NCI-H82 treated with DMSO at 0.1 percent for 48 hours (cell line): Measurements from ENCODE around the gene ALK.

Experiments
- DNase-seq: peaks from one replicate; lab custom pipeline; 2025; ENCODE audit not compliant: unreplicated experiment; lab: John Stamatoyannopoulos, UW

Gene ALK

DNA sequence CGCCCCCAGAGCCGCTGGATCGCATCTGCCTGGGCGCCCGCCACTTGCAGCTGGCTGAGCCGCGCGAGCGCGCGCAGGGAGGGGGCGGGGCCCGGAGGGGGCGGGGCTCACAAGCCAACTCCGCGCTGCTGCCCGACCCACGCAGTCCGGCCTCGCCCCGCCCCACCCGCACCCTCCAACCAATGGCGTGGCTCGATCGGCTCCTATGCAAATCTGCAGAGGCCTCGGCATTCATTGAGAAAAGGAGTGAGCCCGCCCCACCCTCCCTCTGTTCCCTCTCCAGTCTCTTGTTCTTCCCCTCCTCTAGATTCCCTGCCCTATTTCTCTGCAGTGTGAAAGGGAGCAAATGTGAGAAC lies at the start of gene ALK:
ALK (minus strand) TSS at position 27 of the 356 bp plus-strand sequence. CDS start 927 bp downstream, outside the sequence.
- peak; percentile 95 for DNase-seq

DNA sequence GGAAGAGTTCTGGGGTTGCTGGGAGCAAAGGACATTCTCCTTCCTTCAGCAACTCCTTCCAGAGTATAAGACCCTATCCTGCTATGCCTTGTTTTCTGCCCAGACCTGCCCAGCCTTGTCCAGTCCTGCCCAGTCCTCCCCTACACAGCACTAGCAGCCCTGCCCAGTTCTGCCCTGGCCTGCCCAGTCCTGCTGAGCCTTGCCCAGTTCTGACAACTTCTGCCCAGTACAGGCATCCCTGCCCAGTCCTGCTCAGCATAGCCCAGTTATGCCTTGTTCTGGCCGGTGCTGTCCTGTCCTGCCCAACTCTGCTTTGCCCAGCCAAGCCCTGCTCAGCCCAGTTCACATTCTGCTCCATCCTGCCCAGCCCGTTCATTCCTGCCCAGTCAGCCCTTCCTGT lies 44.9 kb upstream of the ALK start:
- no peak for DNase-seq

DNA sequence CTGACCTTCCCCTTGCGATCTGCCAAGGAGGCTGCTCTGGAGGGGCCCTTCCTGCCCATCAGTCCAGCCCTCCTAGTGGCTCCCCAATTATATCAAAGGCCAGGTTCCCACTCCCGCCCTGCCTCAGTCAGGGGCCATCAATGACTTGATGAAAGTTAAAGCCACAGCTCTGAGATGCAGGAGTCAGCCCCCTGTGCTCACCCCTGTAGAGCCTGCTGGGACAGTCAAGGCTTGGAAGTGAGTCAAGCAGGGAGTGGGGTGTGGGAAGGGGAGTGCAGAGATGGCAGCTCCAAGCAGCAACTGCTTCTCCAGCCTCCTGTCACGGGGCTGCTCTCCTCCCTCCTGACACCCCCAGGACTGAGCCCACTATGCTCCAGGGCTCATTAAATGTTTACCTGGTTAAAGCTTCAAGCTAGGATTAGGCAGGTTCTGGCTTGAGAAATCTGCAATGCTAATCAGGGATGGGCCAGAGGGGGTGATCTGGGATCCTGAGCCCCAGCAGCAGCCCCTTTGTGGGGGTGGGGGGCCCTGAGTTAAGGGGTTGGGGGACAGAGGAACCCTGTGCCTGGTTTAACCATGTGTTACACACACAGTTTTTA lies 42.7 kb upstream of the ALK start:
- no peak for DNase-seq

DNA sequence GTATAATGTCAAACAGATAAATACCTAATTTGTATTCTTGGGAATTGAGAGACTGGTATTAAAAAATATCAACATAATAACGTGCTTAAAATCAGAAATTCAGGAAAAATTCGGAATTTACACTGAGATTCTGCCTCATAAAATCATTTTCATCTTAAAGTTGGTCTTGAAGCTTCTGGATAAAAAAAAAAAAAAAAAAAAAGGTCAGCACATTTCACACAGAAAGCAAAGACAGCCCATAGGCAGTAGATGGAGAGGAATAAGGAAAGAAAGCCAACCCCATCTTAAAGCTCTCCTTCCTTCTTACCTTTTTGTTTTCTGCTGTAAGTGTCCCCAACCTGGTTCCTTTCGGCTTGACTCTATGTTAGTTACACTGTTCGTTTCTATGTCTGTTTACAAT lies 41.5 kb upstream of the ALK start:
- no peak for DNase-seq

DNA sequence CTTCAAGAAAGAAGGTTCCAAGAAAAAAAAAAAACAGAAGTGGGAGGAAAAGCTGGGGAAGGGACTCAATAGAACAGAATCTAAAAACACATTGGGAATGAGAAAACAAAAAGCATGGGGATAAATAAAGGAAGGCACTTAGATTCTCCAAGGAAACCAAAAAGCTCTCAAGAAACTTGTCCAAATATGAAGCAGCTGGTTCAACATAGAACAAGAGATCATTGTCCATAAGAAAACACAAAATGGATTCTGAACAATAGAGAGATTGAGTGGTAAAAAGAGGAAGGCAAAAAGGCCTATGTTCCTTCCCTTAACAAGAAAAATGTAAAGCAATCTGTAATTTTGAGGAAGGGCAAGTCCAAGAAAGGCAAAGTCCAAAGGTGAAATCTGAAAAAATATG lies 32.9 kb upstream of the ALK start:
- no peak for DNase-seq

DNA sequence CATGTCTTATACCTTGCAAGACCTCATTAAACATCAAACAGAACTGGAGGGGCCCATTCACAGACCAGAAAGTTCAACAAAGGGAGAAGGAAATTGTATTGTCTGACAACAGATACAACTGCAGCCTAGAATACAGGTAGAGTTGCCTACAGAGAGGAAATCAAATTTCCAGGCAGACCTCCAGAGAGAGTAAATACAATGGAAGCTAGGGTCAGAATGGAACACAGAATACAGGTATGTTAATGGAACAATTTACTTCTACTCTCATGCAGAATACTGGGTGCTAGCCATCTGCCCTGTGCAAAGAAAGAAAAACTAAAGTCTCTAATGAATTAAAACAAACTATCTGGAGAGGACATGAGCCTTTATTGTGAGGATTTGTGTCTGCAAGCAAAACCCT lies 31.6 kb upstream of the ALK start:
- no peak for DNase-seq

DNA sequence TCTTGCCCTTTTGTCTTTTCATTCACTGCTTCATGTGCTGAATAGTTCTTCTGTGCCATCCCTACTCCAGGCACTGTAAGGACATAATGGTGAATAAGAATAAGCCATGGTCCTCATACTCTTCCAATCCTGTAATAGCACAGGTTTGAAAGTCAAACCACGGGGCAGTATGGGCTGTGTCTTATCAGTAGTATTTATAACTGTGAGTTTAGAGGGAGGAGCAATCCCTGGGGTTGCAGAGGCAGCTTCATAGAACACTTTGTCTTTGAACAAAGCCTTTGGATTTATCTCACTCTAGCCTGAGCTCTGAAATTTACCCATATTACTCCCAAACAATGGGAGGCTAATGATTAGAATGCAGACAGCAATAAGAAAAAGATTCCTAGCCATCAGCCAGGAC lies 30.2 kb upstream of the ALK start:
- DNase-seq, result no peak

DNA sequence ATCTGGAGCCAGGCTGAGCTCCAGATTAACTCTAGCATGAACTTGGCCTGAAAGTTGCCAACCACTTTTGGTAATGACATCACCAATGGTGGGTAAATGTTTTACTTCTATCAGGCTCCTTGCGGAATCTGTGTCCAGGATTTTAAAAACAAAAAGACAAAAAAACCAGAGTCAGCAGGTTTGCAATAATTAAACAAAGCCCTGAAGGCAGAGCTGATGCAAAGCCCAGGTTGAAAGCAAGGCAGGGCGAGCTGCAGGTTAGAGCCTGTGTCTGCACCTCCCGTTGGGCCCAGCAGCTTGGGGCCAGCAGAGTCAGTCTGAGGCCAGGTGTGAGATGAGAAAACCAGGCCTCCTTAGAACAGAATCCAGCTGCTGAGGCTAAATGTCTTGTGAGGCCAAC lies 29.1 kb upstream of the ALK start:
- no peak for DNase-seq

DNA sequence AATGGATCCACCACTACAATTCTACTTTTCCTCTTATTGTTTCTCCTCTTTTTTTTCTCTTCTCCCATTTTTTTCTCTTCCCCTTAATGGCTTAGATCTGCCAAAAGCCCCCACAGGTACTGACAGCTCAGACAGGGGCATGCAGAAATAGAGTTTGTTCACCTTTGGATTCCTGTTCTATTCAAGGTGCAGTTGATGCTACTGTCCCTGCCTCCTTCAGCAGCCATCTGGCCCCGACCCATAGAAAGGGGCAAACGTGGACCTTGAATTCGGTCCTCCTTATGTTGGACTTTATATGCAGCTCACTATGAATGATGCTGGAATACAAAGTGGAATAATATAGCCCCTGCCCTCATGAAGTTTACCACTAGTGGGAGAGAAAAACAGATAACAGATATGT lies 27.7 kb upstream of the ALK start:
- DNase-seq, result no peak

DNA sequence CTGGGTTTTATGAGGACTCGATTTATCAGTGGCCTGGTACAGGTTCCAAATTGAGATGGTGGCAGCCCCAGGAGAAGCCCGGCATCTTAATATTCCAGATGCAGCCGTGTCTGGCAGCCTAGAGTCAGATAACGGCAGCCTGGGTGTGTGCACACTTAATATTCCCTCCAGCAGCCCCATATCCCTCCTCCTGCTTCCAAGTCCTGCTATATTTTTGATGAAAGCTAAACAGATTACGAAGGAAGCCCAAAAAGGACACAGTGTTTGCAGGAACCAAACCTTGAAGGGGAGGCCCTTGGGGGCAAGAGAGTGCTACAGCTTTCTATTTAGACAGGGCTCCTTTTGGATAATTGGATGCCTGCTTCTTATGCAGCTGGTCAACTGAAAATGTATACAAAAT lies 25.1 kb upstream of the ALK start:
- DNase-seq, result no peak

DNA sequence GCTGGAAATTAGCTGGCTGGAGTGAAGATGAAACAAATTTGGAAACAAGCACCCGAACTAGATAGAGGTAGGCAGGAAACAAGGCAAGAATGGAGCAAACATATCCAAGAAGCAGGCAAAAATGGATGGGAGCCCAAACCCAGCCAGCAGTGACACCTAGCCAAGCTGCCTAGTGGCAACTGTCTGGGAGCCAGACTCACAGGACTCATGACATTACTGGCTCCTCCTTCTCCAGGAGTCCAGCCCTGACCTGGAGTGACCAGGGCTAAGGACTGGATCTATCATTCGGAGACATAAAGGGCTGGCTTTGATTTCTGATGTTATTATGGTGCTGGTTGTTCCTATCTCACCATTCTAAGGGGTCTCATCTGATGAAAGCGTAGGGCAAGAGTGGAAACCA lies 21.3 kb upstream of the ALK start:
- DNase-seq, result no peak

DNA sequence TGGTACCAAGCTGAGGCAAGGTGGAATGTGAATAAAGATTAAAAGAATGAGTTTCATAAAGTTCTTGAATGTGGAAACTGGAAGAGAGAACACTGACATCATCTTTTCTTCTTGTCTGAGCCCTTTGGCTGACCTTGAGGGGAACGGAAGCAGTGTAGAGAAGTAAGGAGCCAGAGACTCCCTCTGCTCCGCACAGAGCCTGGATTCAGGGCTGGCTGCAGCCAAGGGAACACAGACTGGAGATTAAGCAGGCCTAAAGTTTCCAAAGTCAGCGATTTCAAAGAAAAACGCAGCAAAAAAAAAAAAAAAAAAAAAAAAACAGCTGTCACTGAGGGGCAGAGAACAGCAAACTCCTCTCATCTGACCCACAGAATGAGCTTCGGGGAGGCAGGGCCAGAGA lies 19.3 kb upstream of the ALK start:
- DNase-seq, result no peak

DNA sequence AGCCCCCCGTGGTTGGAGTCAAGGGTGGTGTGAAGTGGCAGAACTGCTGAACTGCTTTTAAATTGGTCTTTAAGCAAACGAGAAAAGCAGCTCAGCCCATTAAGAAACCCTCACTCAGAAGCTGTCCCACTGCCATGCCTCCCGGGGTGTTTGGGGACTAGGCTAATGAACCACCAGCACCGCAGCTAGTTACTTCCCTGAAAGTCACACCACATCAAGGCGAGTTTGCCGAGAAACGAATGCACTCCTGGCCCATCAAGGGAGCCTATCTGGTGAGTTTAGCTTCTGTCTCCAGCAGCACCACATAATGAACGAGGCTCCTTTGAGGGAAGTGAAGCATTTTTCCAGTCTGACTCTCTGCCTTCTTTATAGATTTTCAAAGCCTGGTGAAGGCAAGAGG lies 14.6 kb upstream of the ALK start:
- no peak for DNase-seq

DNA sequence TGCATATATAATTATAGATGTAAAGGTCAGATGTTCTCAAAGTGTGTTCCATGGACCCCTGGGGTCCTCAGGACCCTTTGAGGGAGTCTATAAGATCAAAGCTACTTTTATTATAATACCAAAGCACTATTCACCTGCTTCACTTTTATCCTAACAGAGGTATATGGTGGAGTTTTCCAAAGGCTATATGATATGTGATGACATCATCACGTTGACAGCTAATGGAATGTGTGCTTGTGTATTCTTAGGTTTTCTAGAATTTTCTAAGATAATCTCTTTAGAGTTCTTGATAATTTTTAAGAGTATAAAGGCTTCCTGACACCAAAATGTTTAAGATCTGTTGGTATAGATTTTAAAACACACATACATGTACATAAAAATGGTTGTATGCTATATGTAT lies 10.4 kb upstream of the ALK start:
- DNase-seq, result no peak

DNA sequence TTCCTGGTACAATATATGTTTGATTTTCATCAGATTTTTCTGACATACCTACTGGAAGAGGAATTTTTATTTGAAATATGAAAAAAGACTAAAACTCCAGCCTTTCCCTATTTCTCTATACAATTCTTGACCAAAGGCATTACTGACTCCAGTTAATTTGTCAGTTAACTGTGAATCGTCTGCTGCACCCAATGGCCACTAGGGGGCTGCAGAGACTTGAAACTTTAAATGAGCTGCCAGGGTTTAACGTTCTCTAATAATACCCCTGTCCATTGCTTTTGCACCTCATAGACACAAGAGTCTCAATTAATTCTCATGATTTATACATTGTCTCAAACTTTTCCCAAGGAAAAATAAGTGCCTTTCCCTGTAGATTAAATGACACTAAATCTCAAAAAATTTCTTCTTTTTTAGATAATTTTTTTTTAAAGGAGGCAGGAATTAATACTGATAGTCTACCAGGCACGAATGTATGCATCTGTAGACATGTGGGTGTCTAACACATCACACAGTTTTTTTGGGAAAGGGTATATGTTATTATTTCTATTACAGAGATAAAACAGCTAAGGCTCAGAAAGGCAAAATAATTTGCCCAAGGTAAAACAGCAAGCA lies 1.8 kb upstream of the ALK start:
- DNase-seq, result peak; percentile 67

DNA sequence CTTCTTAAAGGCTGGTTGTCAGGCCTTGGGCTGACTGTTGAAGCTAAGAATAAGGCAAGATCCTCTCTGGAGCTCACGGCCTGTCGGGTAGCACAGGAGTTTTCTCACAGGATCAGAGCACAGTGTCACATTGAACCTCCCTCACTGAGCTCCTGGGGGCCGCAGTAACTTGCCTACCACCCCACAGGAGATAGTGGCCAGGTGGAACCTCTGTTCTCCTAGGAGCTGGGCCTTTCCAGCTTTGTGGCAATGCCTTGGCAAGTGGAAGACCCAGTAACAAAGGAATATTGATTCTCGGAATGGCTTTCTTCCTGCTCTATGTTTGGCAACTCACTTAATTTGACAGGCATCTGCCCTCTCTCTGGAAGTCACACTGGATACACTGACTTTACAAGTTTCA lies 1.2 kb upstream of the ALK start:
- DNase-seq, result no peak

DNA sequence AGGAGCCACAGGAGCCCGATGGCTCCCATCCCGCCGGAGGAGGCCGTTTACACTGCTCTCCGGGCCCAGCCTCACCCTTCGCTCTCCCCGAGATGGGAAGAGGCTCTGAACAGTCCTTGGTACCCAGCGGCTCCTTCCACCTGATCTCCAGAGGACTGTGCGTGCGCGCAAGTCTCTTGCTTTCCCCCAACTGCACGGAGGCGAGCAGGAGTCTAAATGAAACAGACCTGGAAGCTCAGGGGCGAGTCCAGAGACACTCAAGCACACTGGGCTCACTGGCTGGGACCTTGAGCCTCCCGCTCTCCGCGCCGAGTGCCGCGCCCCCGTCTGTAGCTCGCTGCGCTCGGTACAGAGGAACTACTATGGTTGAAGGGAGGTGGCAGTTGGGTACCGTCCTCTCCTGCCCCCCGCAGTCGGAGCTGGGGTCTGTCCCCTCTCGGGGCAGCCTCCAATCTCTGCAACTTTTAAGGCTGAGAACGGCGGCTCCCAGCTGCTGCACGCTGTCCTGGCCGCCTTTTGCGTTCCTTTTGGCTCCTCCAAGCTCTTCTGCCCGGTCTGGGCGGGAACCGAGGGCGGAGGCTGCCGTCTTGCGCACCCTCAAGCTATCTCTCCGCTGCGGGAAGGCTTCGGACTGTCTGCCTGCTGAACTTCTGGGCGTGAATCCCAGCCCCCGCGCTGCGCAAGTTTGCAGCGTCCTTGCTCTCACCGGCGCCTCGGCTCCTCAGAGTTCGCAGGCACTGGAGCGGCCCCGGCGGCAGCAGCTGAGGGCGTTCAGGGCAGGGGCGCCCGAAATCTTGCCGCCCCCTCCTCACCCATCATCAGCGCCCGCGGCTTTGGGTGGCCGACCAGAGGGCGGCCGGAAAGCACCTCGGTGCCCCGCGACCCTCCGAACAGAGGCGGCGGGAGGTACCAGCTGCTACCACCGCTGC lies 491 bp downstream of the ALK start:
- DNase-seq, result no peak

DNA sequence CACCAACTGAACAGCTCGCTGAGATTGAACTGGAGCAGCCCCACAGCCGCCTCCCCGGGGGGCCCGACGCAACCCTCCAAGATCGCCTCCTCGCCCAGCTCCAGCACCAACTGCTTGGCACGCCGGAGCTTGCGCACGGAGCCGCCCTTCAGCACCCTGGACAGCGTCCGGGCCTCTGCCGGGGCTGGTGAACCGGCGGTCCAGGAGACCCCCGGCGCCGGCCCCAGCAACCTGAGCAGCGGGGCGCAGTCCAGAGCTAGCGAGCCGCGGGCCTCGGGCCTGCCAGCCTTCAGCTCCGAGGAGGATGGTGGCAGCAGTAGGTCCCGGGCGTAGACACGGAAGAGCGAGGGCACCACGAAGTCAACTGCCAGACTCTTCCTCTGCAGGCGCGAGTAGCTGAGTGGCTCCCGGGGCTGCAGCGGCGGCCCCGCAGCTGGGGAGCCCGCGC lies 1.2 kb downstream of the ALK start:
- no peak for DNase-seq

DNA sequence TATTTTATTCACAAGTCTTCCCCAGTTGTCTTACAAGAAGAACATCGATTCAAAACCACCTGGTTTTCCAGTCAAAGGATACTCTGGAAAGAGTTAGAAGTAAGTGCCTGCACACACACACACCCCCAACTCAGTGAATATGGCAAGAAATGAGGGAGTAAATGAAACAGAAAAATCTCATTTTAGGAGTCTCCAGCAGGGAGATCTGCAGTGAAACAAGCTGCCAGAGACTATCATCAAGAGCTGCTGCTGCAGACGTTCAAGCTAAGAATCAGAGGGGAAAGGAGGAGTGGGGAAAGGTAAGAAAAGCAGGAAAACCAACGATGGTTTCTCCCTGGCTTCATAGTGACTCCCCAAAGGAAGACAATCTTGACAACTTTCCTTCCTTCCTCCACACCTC lies 2.4 kb downstream of the ALK start:
- DNase-seq, result no peak

DNA sequence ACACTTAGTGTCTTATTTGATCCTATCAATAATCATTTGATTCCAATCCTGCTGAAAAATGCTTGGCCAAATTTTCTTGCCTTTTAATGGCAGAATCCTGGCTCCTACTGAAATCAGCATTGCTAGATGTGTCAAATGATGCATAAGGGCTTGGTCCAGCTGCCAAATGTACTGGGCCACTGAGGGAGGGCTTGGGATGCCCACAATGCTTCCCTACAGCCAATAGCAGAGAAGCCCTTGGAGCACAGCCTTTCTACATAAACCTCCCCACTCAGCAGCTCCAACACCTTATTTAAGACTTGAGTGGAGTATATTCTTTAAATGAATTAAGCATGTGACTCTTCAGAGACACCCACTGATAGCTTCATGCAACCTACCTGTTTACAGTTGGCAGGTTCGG lies 3.6 kb downstream of the ALK start:
- DNase-seq, result no peak

DNA sequence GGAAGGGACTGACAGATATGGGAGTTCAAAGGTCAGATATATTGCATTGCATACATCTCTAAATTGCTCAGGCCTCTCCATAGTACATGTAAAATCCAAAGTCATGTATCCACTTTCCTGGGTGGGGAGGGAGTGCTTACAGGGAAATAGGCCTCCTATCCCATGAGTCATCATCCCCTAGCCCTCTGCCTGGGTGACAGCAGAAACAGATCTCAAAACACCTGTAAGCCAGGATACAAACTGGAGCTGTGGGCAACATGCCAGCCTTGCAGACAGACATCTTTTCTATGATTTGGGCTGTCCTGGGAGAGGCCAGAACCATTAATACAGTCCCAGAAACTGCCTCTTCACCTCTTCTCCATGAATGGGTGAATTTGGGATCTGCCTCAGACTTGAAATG lies 4.8 kb downstream of the ALK start:
- DNase-seq, result no peak

DNA sequence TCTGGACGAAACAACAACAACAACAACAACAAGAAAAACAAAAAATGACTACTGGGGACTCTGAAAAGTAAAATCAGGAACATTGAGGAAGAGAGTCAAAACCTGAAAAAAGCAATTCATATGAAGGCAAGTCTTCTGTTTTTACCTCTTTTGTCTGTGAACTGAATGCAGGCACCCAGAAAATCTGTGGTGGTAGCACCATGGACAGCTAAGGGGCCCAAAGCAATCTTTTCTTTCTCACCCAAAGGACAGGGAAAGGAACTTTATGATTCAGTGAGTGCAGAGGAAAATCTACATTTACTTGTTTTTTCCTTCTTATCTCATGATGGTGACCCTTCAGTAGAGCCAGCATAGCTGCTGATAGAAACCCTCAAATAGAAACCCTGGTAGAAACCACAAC lies 10.4 kb downstream of the ALK start:
- DNase-seq, result no peak
